OCI-LY7 (cell line): ENCODE measurements around the gene POLDIP3. TPM values are rescaled to one million over a fixed set of nuclear protein-coding genes. Genes with fewer than 3 reads are reported as not detected.

Experiments
- Bru-seq: library from RNA; stranded (reverse); fragments of 400-500 nt; gene quantifications from one replicate; lab custom pipeline; 2021; lab: Mats Ljungman, UMichigan
- BruChase-seq, 2 experiments: library from RNA; stranded (reverse); fragments of 400-500 nt; gene quantifications; one replicate each; lab custom pipeline; 2021; lab: Mats Ljungman, UMichigan
- BruUV-seq: library from RNA; stranded (reverse); fragments of 400-500 nt; replicated peaks from 2 replicates; lab custom pipeline; 2021; lab: Mats Ljungman, UMichigan
- CTCF ChIA-PET: fragments of 300-600 bp; sonication (Branson Sonifier 250); formaldehyde crosslinking; loops from one replicate; lab custom pipeline; 2022; ENCODE audit warnings: antibody characterized with exemption; ENCODE audit not compliant: unreplicated experiment; lab: Charles Lee
- POLR2A ChIA-PET: fragments of 300-600 bp; sonication (Branson Sonifier 250); formaldehyde crosslinking; loops from one replicate; lab custom pipeline; 2022; ENCODE audit warnings: antibody characterized with exemption; lab: Charles Lee
- DNase-seq: peaks from one replicate; pipeline ENCODE4 v3.0.0-alpha.2; 2015; ENCODE audit warnings: low spot score
- H2AFZ ChIP-seq: fragments of 200-600 bp; sonication (generic), shearing (Covaris generic); 2 replicates; pipeline ENCODE4 v1.6.1; 2014; ENCODE audit warnings: mild to moderate bottlenecking, antibody characterized with exemption, low read length, moderate library complexity
- H3K27ac ChIP-seq: fragments of 200-600 bp; sonication (generic); 2 replicates; pipeline ENCODE4 v1.5.1; 2014; ENCODE audit warnings: mixed run types, low read depth, mild to moderate bottlenecking, moderate library complexity, low read length, inconsistent platforms; ENCODE audit not compliant: poor library complexity, severe bottlenecking
- H3K36me3 ChIP-seq: fragments of 200-600 bp; sonication (generic); 2 replicates; pipeline ENCODE4 v1.6.1; 2014; ENCODE audit warnings: mild to moderate bottlenecking, antibody characterized with exemption, low read length, moderate library complexity, mixed read lengths; ENCODE audit not compliant: insufficient read depth
- H3K4me1 ChIP-seq: fragments of 200-600 bp; sonication (generic); 2 replicates; pipeline ENCODE4 v1.5.1; 2014; ENCODE audit warnings: mild to moderate bottlenecking, low read length; ENCODE audit not compliant: insufficient read depth, poor library complexity, severe bottlenecking
- H3K4me2 ChIP-seq: fragments of 200-600 bp; sonication (generic); 2 replicates; pipeline ENCODE4 v1.6.1; 2014; ENCODE audit warnings: mild to moderate bottlenecking, low read length
- H3K4me3 ChIP-seq: fragments of 200-600 bp; sonication (generic); 2 replicates; pipeline ENCODE4 v1.5.1; 2014; ENCODE audit warnings: mild to moderate bottlenecking, low read depth, low read length; ENCODE audit not compliant: poor library complexity, severe bottlenecking
- H3K79me2 ChIP-seq: fragments of 200-600 bp; sonication (generic); 2 replicates; pipeline ENCODE4 v1.6.1; 2016; ENCODE audit warnings: low read depth, mild to moderate bottlenecking, low read length, moderate library complexity, mixed read lengths; ENCODE audit not compliant: insufficient read depth
- H3K9me2 ChIP-seq: fragments of 200-600 bp; sonication (generic); 2 replicates; pipeline ENCODE4 v1.6.1; 2016; ENCODE audit warnings: mild to moderate bottlenecking, low read length, mixed read lengths; ENCODE audit not compliant: insufficient read depth
- H3K9me3 ChIP-seq: fragments of 200-600 bp; sonication (generic); 2 replicates; pipeline ENCODE4 v1.6.1; 2014; ENCODE audit warnings: mild to moderate bottlenecking, mixed run types, low read length, mixed read lengths
- H4K20me1 ChIP-seq: fragments of 200-600 bp; sonication (generic); 2 replicates; pipeline ENCODE4 v1.6.1; 2014; ENCODE audit warnings: mild to moderate bottlenecking, antibody characterized with exemption, low read length, moderate library complexity, mixed read lengths; ENCODE audit not compliant: insufficient read depth
- EZH2phosphoT487 ChIP-seq: fragments of 200-600 bp; sonication (generic); IDR thresholded peaks from 2 replicates; pipeline ENCODE4 v1.6.1; 2018; ENCODE audit warnings: low read depth, borderline replicate concordance, mild to moderate bottlenecking, mixed run types, antibody characterized with exemption, low read length, moderate library complexity, mixed read lengths
- intact Hi-C: fragments of 100-400 bp; cut with micrococcal nuclease; formaldehyde crosslinking; loops from one replicate; pipeline ENCODE4 v1.10.0; 2022; ENCODE audit not compliant: unreplicated experiment
- long read RNA-seq: library from polyadenylated mRNA; stranded (forward); transcript quantifications from one replicate; pipeline ENCODE4 v2.0.0, GENCODE V29; 2022
- total RNA-seq, 2 experiments: library from RNA; depleted of rRNA in 1 of 2; stranded (reverse); fragments of >200 nt in 1 of 2; shearing (Covaris generic) in 1 of 2; gene quantifications; 2 replicates each; pipeline ENCODE4 v1.2.3, GENCODE V29; 2014 to 2022
- TF ChIP-seq, protein P1 (sequence below): fragments of 200-600 bp; sonication (generic); conservative IDR thresholded peaks from 2 replicates; pipeline ENCODE4 v1.5.1; 2014; ENCODE audit warnings: mild to moderate bottlenecking, antibody characterized with exemption, low read length, moderate library complexity, mixed read lengths

POLDIP3 gene, protein sequence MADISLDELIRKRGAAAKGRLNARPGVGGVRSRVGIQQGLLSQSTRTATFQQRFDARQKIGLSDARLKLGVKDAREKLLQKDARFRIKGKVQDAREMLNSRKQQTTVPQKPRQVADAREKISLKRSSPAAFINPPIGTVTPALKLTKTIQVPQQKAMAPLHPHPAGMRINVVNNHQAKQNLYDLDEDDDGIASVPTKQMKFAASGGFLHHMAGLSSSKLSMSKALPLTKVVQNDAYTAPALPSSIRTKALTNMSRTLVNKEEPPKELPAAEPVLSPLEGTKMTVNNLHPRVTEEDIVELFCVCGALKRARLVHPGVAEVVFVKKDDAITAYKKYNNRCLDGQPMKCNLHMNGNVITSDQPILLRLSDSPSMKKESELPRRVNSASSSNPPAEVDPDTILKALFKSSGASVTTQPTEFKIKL
- 52.7 and 70.7 TPM in 2 replicates for total RNA-seq (2014; rRNA removed; shearing (Covaris generic))
- 73.5 and 74.1 TPM in 2 replicates for total RNA-seq (2022)
- percentile 81 among the genes with signal in this experiment for Bru-seq, nascent RNA
- BruChase-seq, experiment 1, labeled RNA remaining after a 6-hour chase, result percentile 80 among the genes with signal in this experiment
- percentile 86 among the genes with signal in this experiment for BruChase-seq, experiment 2, labeled RNA remaining after a 2-hour chase
- long read RNA-seq, transcript POLDIP3-201 (9 exons, 3,441 nt), result major isoform, 117 of 289 reads
- long read RNA-seq, transcript POLDIP3-203 (8 exons, 3,323 nt), result minor isoform, 50 of 289 reads
- long read RNA-seq, partial matches to known transcripts, result 19 of 289 reads
- long read RNA-seq, other reads (novel, unspliced or antisense), result 101 of 289 reads

DNA sequence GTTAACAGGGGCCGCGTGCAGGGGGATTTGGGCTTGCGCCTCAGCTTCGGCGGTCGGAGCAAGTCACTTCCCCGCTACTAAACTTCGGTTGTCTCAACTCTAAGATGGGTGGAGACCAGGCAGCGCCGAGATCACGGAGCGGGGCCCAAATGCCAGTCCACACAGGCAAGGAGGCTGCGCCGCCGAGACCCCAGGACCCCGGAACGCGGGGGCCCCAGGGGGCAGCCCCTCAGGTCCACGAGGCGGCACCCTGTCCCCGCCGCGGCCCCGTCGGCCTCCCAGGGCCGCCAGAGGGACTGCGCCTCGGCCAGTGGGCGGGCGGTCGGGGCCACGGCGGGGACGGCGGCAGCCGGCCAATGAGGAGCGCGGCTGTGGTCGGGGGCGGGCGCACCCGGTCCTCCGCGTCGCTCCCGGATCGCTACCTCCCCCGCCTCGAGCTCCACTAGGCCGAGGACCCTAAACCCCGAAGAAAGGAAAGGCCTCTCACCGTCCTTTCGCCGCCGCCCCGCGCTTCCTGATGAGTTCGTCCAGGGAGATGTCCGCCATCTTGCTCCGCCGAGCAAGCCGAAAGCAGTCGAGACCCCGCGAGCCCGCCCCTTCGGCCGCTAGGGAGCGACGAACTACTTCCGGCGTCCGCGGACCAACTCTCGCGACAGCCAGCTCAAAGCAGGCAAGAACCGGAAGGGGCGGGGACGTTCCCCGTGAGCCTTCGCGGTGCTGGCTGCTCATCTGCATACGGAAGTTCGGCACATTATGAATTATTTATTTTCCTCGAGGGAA, at the start of gene POLDIP3:
Gene POLDIP3 (minus strand): TSS at position 572 of the 780 bp plus-strand sequence. CDS start 26 bp downstream, at position 546.
- intact Hi-C loops, result loop anchor here (2.0 to 10.0 kb wide), 4 partner anchors 102 to 1170 kb away; partner anchors contain the start of gene TOB2
- POLR2A ChIA-PET, result interaction anchor here (0.7 to 2.7 kb wide), 8 partner anchors 20 to 994 kb away, joined by 3 to 7 read pairs (median 3); partner anchors contain the start of genes DESI1, SERHL2 and XRCC6

DNA sequence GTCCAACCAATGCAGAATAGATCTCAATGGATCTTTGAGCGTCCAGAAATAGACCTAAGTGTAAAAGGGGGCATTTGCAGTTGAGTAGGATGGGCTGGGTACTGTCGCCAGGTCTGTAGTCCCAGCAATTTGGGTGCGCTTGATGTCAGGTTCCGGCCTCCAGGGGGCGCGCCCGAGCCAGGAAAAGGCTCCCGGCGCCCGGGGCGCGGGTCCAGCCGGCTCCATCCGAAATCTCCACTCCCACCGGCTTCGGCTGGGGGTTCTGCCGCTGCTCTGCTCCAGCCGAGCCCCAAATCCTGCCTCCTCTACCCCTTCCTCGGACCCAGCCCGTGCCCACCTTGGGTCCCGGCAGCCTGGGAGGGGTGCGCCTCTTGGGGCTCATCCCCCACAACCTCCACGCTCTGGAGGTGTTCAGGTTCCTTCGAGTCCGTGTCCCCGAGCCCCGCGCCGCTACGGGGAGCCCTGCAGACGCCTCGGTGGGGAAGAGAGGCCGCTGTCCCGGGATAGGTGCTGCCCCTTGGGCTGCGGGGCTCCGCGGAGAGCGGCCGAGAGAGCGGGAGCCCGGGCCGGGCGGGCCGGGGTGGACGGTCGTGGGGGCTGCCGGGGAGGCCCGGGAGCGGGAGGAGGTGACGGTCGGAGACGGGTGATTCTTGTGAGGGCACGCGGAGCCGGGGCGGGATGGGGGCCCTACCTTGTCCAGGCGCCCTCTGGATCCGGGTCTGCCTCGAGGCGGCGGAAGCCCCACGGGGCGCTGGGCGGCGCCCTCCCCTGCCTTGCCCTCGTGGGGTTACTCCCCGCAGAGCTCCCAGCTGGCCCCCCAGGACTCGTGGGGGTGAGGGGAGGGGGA, 47.5 kb upstream of the POLDIP3 start:
- Histone ChIP-seq H4K20me1 (no peaks in the 10 kb centered on the region), H3K9me2 (no peaks in the 10 kb centered on the region), H2AFZ (peak overlapping the region; percentile 79), H3K4me3 (peak overlapping the region; percentile 64), H3K9me3 (no peaks in the 10 kb centered on the region), H3K79me2 (no peaks in the 10 kb centered on the region), H3K4me1 (peaks cover 51% of the 10 kb centered on the region), H3K27ac (no peak overlapping the region), H3K4me2 (peak overlapping the region; percentile 80), H3K36me3 (no peaks in the 10 kb centered on the region)
- CTCF ChIA-PET, result no interaction called here
- intact Hi-C loops, result loop anchor here (1.0 kb wide), 2 partner anchors 30 to 158 kb away; no protein-coding TSS in a partner anchor
- no peak for TF ChIP-seq EZH2phosphoT487
- TF ChIP-seq, protein P1, sequence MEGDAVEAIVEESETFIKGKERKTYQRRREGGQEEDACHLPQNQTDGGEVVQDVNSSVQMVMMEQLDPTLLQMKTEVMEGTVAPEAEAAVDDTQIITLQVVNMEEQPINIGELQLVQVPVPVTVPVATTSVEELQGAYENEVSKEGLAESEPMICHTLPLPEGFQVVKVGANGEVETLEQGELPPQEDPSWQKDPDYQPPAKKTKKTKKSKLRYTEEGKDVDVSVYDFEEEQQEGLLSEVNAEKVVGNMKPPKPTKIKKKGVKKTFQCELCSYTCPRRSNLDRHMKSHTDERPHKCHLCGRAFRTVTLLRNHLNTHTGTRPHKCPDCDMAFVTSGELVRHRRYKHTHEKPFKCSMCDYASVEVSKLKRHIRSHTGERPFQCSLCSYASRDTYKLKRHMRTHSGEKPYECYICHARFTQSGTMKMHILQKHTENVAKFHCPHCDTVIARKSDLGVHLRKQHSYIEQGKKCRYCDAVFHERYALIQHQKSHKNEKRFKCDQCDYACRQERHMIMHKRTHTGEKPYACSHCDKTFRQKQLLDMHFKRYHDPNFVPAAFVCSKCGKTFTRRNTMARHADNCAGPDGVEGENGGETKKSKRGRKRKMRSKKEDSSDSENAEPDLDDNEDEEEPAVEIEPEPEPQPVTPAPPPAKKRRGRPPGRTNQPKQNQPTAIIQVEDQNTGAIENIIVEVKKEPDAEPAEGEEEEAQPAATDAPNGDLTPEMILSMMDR, result peak; percentile 91
- no TSS peak for BruUV-seq
- POLR2A ChIA-PET, result interaction anchor here (0.6 kb wide), 1 partner anchor 42 kb away, joined by 3 read pairs; no protein-coding TSS in a partner anchor
- peak; percentile 85 for DNase-seq

More for the DNA sequence above, at the start of gene POLDIP3:
- Histone ChIP-seq H3K9me2 (no peaks in the 10 kb centered on the region), H3K36me3 (peaks cover 41% of the 10 kb centered on the region), H3K79me2 (peaks cover 49% of the 10 kb centered on the region), H3K27ac (peak within 1 kb of the TSS; percentile 92), H4K20me1 (peaks cover 25% of the 10 kb centered on the region), H3K9me3 (no peaks in the 10 kb centered on the region), H3K4me2 (peak within 1 kb of the TSS; percentile 92), H3K4me1 (peaks cover 34% of the 10 kb centered on the region), H2AFZ (peak within 1 kb of the TSS; percentile 56; the same call in 1 of the 2 replicates), H3K4me3 (peak within 1 kb of the TSS; percentile 85)
- TF ChIP-seq, protein P1, result peak; percentile 46
- TF ChIP-seq EZH2phosphoT487, result no peak
- no TSS peak for BruUV-seq
- CTCF ChIA-PET, result no interaction called here
- DNase-seq, result peak; percentile 100
